HG03342 (cell line): Measurements from ENCODE around the gene ERBB4.
"Not testable (repeated sequence)": the region's sequence is repeated elsewhere in the genome, so short reads cannot be mapped to it uniquely, and the experiment has no call there.

Experiments used
- ATAC-seq: cut with Tn5 transposase; IDR thresholded peaks from one replicate; pipeline ENCODE4 v1.9.1; 2021; ENCODE audit warnings: mild to moderate bottlenecking, moderate library complexity; ENCODE audit not compliant: unreplicated experiment

The ERBB4 gene

DNA sequence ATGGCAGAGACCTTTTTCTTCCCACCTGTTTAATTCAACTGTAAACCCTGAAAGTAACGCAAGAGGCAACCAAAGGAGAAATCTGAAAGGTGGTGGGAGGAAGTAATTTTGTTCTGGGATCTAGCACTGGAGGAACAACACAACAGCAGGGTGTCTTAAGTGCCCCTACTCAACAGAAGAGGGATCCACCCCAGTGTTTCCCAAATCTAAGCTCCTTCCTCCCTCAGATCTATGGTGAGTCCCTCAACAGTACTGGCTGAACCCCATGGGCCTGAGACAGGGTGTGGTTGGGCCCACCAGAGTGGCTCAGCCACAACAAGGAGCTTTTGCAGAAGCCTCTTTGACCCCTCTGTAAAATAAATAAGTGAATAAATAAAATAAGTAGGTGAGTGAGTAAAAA lies 790.3 kb downstream of the ERBB4 start:
- no peak for ATAC-seq

DNA sequence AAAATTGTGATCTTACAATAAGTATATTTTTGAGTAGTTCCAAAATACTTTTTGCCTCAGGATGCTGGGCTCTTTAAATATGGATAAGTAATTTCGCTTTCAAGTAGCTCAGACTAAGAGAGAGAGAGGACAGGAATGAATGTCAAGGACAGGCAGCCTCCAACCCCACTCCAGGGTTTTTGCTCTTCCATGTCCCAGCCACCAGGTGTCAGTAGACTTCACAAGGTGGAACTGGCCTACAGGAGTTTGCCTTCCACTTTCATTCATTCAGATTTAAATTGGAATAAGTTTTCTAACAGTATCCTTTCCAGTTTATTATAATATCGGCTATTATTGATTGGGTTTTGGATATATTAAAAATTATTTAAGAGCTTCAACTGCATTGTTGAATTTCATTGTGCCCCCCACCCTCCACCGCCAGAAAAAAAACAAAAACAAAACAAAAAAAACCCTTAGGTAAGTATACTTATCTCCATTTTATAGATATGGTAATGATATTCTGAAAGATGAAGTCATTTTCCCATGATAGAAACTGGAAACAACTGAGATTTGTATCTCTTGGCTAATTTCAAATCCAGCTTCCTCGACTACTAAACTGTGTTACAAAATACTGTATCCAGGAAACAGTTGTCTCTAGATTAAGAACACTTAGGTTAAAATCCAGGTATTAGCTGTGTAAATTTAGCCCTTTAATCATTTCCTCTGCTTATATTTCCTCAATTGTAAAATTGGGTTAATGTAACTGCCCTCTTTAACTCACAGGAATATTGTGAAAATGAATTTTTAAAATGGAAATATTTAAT lies 793.1 kb downstream of the ERBB4 start:
- peak; percentile 98 for ATAC-seq

DNA sequence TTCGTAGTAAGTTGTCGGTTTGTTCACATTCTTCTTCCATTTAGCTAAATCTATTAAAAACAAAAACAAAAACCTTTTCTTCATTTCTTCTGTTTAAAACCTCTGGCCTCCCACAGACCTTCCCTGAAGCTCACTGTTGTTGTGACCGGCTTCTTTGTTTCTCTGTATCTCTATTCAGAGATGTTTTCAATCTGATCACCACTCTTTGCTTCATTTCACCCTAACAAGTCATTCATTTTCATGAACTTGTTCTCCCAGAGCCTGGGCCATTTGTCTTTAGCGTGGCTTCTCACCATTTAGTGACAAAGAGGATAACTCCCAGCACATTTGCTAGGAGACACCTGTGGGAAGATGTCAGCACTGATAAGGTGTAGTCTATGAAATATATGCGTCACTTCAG lies 794.2 kb downstream of the ERBB4 start:
- ATAC-seq, result no peak

DNA sequence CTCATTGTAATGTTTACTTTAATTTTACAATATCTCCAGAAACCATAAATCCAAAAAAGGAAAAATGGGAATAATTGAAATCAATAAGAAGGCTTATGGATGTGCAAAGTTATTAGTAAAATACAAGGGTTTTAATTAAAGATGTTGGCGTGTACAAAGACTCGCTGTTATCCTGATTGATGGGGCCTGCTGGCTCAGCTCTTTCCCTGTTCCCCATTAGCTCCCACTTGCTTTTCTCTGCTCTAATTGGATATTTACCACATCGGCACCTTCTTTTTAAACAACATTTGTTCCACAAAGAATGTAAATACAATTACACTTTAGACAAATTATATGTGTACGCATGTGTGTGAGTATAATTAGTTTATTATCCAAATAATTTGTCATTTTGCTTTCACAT lies 796.6 kb downstream of the ERBB4 start:
- no peak for ATAC-seq

DNA sequence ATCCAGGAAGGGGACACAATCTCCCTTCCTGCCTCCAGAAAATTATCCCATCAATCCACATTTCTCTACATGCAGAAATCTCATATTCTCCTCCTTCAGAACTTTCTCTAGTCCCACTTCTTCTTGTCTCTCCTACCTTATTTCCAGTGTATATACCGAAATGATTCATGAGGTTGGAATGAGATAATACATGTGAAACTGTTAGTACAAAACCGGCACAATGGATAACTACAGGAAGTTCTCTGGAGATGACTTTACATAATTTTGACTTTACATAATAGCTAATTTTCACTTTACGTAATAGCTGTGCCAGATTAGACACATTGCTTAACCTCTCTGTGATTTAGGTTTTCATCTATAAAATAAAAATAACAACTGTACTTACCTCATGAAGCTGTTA lies 801.3 kb downstream of the ERBB4 start:
- no peak for ATAC-seq

DNA sequence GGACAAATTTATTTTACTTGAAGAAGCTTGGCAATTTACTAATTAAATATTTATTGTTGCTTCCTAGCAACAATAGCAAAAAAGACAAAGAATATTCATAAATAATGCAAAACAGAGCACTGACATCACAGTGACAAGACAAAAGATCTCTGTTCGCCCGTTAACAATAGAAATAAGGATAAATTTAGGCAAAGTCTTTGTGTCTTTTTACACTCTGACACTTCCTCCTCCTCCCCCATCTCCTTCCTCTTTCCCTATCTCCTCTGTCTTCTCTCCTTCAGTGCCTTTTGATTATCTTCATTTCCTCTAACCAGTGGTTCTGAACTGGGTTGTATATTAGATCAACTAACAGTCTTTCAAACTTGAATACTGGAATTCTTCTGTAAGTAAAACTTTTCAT lies 808.4 kb downstream of the ERBB4 start:
- ATAC-seq, result no peak

DNA sequence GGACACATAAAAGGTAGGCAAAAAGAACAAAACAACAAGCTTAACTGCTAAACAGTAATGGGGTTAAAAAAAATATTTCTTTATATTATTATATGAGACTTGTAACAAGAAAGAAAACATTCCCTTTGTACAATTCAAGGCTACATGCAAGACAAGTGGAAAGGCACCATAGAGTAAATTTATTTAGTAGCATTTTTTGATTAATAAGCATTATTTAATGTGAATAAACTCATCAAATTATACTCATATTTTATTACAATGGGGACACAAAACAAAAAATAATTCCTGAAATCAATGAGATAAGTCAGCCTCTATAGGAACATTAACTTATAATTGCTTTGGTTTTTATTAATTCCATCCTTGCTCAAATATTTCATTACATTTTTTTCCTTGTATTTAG lies 809.2 kb downstream of the ERBB4 start:
- no peak for ATAC-seq

DNA sequence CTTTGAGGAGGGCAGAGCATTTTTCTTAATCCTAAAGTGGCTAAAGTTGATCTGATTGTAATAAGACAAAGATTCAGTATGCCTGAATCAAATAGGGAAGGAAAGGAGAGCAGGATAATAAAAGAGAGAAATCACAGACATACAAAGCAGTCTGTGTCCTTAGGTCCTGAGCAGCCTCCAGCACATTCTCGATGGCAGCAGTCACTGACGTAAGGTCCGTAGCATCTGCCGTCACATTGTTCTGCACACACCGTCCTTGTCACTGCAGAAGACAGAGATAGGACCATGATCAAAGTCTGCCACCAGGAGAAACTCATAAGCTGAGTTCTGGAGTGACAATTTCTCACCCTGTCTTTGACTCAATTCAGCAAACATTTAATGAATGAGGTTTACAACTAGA lies 813.7 kb downstream of the ERBB4 start:
- ATAC-seq, result no peak

DNA sequence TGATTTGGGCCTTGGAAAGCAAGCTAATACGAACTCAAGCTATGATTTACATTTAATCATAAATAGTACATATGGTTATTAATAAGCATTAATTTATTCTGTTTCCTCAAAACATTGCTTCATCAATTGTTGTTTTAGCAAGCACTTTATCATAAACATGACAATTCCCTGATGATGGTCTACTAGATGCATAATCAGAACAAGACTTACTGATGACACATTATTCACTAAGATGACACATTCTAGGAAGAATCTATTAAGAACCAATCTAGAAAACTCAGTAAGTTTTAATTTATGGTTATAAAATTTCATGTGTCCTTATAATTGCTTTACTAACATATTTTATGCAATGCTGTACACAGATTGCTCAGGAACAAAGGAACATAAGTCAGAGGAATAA lies 815.2 kb downstream of the ERBB4 start:
- ATAC-seq, result no peak

DNA sequence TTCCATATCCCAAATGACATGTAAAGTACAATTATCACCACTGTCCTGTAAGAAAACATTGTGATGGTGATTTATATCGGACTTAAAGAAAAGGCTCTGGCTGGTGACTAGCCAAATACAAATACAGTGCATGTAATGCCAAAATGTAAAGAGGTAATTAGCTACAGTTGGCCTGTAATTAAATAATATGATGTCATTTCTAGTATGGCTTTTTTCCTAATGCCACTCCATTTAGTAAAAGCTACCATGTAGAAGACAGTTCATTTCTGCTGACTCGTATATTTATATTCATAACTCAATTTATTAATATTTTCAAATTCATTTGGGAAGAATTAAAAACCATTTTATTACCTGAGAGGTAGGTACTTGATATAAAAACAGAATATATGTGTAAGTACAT lies 815.7 kb downstream of the ERBB4 start:
- ATAC-seq, result no peak

DNA sequence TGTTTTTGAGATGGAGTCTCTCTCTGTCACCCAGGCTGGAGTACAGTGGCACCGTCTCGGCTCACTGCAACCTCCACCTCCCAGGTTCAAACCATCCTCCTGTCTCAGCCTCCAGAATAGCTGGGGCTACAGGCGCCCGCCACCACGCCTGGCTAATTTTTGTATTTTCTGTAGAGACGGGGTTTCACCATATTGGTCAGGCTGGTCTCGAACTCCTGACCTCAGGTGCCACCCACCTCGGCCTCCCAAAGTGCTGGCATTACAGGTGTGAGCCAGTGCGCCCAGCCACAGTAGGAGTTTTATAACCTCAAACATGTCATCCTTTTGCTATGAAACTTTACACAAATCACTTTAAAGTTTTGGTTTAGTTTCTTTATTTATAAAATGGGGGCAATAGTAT lies 816.7 kb downstream of the ERBB4 start:
- not testable (repeated sequence) for ATAC-seq

DNA sequence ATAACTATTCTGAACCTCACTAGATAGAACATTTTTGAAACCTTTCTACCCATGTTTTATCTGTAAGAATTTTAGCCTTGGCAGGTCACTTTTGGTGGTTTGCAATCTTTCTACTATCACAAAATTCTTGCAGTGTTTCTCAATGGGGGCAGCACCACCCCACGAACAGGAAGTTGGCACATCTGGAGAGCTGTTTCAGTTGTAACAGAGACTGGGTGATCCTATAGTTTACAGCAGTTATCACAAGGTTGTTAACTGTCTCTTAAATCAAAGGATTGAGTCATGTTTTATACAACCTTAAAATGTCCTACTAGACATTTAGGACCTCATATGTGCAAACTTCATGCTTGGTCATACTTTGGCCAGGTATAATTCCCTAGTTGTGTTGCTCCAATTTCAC lies 829.2 kb downstream of the ERBB4 start:
- no peak for ATAC-seq

DNA sequence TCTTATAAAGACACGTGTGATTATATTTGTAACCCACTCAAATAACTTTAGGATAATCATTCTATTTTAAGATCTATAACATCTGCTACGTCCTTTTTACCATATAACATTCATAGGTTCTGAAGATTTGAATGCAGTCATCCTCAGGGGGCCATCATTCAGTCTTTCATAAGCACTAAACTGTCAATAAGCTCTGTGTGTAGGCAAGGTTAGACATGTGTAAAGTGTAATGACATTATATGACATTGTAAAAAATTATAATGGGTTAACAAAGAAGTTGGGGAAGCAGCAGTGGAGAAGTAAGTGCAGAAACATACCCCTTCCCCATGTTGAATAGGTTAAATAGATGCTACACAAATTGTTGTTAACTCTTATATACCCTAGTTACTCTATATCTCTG lies 845.9 kb downstream of the ERBB4 start:
- no peak for ATAC-seq

DNA sequence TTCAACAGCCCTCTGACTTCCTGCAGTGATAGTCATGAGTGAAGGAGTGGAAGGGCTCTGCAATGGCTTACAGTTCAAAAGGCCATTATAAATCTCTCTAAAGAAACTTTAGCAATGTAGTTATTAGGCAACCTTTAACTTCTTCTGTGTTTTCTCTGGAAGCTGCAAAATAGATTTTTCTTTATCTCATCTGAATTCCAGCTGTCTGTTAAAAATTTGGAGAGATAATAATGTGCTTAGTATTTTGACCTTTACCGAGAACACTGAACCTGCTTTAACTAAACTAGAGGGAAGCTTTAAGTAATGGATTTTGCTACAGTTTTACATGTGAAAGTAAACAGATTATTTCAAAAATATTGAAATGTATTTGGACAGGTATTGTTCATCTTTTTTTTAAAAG lies 847.9 kb downstream of the ERBB4 start:
- no peak for ATAC-seq

DNA sequence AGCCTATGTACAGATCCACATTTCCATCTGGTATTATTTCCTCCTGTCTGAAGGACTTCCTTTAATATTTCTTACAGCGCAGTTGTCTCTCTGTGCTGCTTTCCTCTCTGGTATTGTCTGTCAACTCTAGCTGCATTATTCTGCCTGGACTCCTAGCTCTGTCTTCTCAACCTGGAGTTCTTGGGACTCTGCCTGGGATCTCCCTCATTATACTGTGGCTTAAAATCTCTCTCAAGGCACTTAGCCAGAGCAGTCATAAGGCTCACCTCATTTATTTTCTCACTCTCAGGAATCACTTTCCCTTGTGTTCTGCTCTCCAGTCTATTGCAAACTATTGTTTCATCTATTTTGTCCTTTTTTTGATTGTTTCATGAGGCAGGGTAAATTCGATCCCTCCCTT lies 850.4 kb downstream of the ERBB4 start:
- ATAC-seq, result no peak

DNA sequence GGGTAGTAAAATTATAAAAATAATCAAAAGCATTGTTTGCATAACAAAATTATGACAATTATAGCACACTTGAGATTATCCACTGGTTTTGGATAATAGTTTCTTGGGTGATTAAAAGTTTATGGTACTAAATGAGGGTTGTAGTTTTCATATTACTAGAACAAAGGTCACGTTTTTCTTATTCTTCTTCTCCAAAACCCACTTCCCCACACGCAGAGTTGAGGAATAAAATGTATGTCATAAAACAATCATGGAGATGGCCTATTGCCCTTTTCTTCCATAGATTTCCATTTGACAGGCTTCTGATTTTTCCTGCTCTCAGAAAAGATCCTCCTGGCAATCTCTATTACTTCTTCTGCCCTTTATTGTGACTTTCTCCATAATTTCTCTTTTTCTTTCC lies 863.9 kb downstream of the ERBB4 start:
- ATAC-seq, result no peak

DNA sequence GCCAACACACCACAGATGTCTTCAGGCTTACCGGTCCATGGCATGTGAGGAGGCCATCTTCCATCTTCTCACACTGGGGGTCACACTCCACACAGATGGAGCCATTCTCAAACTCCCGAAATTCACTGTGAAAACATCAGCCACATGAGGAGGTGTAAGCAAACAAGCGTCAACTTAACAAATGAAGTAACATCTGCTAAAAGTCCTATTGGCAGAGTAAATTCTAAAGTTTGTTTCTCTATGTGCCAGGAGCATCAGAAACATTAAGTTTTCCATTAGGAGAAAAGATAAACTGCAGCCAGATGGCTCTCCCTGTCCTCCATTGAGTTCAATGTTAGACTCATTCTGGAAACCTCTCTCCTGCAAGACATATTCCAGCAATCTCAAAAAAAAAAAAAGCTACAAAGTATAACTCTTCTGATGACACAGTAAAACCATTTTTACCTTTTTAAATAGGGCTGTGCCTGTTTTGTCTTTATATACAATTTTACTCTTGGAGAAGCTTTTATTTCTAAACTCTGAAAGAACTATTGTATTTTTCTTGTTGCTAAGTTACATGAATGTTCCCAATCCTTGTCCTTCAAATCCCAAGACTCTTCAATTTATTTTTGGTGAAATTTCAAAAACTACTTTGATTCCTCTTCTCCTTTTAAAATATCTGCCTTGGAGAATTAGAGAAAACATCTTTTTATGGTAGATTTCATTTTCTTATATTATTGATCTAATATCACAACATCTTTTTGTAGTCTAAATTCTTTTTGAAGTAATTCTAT lies 865.3 kb downstream of the ERBB4 start:
- no peak for ATAC-seq

DNA sequence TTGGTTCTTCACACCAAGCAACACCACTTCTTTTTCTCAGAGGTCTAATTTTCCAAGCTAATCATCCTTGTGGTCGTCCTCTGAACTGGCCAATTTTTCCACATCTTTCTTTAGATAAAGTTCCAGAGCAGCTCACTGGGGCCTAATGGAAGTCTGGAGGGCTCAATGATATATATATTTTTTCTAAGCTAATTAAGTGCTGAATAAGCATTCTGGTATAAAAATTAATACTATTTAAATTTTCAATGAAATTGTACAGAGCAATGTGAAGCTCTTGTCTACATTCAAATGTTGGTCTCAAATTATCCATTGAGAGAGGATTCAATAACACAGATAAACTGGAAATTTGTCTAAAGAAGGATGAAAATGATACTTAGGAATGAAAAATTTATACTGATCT lies 866.6 kb downstream of the ERBB4 start:
- no peak for ATAC-seq

DNA sequence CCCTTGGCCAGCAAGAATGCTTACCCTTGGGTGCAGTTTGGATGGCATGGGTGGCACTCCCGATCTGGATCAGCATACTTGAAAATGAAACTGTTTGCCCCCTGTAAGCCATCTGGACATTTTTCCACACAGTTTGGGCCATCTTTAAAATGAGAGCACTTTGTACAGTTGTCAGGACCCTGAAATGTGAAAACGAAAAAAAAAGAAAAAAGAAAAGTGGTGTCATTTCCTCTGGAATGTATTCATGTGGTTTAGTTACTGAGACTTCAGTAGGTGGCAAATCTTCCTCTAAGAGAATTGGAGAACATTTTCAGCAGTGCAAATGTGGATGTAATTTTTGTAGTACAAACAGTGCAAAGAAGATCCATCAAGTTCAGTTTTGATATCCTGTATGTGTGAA lies 873.3 kb downstream of the ERBB4 start:
- no peak for ATAC-seq

DNA sequence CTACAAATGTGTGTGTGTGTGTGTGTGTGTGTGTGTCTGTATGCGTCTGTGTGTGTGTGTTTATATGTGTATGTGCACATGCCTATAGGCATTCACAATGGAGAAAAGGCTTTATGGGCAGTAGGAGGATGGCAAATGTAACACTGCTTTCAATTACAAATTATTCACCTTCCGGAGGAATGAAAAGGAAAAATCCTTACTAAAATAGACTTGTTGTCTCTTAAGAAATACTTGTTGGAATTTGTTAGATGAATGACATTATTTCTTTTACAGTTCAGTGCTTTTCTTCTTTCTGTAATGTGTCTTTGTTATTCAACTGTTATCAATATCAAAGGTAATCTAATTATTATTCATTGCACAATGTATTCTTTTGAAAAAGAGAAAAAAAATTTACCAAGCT lies 874.3 kb downstream of the ERBB4 start:
- no peak for ATAC-seq

DNA sequence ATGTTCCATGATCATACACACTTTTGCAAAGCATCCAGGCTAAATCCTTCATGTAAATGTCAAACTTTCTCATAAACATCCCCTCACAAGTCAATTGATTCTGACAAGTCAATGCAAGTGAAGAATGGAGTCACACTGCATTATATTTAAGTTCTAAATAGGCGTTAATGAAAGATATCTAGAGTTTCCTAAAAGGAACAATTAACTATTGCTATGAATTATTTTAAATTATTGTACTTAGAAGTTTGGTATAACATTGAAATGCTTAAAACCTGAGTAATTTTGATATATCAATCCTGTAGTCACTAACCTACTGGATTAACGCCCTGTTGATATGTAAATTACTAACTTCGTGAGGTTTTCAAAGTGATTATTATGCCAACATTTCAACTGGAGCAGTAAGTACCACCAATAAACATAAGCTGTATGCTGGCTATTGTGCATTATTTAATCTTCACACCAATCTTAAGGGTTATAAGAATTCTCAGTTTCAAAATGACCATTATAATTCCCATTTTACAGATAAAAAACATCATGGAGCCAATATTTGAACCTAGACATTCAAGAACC lies 884.3 kb downstream of the ERBB4 start:
- no peak for ATAC-seq

DNA sequence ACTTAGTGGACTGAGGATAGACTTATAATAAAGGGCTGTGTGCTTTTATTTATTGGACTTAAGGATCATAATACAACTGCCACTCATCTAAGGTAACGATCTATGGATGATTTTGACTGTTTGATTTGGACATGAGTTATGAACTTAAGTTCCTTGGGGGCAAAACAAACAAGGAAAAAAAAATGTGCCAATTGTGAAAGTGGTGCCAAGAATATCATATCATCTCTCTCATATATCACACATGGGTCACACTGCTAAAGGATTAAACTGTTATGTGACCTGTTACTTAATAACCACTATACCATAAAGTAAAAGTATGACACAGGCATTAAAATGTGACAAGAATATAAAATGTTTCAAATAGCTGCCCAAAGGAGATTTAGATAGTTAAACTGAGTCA lies 886.3 kb downstream of the ERBB4 start:
- ATAC-seq, result no peak
